HG03025 (cell line): ENCODE measurements around the gene PLB1.

Experiments
- ATAC-seq: cut with Tn5 transposase; IDR thresholded peaks from one replicate; pipeline ENCODE4 v1.9.1; 2021; ENCODE audit warnings: mild to moderate bottlenecking, moderate library complexity; ENCODE audit not compliant: unreplicated experiment, low FRiP score

The PLB1 gene

GRCh38 chr2:28604284-28604843, 108.5 kb downstream of the PLB1 start:
- ATAC-seq, result no peak

DNA sequence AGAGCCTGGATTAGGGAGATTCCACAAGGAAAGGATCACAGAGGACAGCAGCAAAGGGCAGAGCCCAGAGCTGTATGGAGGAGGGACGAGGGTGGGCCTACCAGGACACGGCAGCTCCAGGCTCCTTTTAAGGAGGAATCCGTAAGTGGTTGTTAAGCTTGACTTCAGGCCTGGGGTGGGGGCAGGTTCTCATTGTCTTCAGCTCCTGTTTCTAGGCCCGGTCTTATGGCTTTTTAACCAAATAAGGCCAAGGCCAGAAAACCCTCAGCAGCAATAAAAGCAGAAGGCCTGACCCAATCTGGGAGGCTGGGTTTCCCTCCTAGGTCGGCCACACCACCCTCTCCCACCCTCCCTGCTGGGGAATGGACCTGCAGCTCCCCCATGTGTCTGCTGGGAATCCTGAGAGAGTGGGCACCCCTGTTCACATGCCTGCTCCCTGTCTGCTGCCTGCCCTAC, 111.2 kb downstream of the PLB1 start:
- no peak for ATAC-seq

DNA sequence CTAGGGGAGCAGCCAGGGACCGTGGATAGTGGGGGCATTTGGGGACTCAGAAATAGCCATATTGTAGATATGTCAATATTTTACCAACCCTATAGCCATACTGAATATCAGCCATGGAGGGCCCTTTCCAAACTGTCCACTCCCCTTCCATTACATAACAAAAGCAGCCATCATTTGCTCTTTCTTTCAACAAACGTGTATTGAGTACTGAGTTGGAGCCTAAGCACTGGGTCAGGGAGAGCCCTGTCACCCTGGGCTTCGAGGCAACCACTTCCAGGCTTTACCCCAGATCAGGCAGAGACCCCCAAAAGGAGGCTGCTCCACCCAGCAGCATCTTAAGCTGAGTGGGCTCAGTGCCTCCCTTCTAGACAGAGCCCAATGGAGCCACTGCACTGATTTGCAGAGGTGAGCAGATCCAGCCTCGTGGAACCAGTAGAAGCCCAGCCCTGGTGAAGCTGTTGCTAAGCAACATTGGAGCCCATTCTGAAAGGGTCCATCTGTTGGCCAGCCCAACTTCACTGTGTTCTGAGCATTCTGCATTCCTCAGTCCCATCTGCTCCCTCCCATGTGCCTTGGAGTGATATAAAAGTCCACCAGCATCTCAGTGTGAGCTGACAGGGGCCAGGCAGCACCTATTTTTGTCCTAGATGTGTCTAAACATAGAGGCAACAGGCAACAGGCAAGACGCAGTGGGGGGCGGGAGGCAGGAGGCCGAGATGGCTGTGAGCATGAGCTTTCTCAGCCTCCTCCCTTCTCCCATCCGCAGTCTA, 112.1 kb downstream of the PLB1 start:
- ATAC-seq, result no peak

GRCh38 chr2:28608500-28609424, 112.9 kb downstream of the PLB1 start:
- ATAC-seq, result no peak

- ATAC-seq, result no peak
These were observed 114.8 kb downstream of the PLB1 start for GRCh38 chr2:28610583-28611201.

DNA sequence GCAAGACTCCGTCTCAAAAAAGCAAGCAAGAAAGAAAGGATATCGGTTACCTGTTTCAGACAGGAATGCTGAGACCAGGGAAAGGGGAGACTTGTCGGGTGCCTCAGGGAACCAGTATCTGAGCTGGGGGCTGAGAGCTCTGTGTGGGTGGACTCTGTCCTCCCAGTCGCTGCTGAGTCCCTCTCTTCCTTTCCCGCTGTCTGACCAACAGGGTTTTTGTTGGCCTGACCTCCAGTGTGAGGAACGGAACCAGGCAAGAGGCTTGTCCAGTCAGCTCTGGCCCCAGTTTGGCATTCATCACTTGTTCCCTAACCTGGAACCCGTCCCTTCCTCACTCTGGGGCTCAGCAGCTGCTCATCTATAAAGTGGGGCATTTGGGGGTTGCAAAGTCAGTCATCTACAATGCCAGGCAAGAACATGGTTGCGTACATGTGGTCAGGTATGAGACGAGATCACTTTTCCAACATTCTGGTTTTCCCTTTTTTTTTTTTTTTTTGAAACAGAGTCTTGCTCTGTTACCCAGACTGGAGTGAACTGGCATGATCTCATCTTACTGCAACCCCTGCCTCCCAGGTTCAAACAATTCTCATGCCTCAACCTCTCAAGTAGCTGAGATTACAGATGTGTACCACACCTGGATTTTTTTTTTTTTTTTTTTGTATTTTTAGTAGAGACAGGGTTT, 116.4 kb downstream of the PLB1 start:
- no peak for ATAC-seq

- ATAC-seq, result no peak
These were observed 117.3 kb downstream of the PLB1 start for GRCh38 chr2:28613186-28613585.

DNA sequence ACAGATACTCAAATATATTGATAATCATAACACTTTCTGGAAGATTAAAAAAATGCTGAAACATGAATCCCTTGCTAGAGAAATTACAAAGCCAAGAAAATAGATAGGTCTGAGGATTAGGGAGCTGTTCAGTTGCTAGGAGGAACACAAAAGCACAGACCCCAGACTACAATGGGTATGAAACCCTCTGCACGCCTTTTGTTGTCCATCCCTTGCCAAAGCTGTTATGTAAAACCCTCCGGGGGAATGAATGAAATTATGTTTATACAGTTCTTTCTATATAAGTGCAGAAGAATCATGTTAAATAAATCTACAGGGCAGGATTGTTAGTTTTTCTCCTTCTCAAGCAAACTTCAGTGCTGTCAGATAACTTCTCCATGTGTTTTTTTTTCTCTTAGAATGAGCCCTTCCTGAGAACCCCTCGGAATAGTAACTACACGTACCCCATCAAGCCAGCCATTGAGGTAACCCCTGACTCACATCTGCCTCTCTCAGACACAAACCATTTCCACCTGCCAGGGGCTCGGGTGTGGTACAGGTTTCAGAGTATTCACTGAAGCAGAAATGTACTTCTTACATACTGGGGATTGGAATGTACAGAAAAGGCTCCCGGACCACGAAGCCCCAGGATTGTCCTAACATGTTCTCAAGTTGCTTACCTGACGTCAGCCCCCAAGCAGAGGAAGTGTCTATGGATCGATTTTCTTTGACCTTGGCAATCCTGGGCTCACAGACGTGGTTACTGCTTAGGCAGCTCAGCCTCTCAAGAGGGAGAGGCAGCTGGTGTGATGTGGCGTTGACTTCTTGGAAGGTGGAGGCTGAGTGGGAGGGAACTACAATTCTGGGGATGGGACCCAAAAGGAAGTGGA, 118.0 kb downstream of the PLB1 start:
- ATAC-seq, result no peak

DNA sequence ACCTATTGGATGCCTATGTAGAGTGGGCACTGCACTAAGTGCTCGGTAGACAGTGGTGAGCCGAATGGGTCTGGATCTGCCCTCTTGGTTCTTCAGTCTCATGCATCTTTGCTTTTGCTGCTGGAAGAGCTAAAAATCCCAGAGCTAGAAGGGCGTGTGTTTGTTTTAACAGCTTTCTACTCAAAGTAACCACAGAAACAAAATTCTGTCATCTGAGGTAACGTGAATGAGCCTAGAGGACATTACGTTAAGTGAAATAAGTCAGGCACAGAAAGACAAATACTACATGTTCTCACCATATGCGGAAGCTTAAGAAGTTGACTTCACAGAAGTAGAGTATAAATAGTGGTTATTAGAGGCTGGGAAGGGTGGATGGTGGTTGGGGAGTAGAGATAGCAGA, 119.8 kb downstream of the PLB1 start:
- no peak for ATAC-seq

GRCh38 chr2:28616396-28616999, 120.6 kb downstream of the PLB1 start:
- ATAC-seq, result no peak

GRCh38 chr2:28617502-28618184, 121.8 kb downstream of the PLB1 start:
- ATAC-seq, result no peak

DNA sequence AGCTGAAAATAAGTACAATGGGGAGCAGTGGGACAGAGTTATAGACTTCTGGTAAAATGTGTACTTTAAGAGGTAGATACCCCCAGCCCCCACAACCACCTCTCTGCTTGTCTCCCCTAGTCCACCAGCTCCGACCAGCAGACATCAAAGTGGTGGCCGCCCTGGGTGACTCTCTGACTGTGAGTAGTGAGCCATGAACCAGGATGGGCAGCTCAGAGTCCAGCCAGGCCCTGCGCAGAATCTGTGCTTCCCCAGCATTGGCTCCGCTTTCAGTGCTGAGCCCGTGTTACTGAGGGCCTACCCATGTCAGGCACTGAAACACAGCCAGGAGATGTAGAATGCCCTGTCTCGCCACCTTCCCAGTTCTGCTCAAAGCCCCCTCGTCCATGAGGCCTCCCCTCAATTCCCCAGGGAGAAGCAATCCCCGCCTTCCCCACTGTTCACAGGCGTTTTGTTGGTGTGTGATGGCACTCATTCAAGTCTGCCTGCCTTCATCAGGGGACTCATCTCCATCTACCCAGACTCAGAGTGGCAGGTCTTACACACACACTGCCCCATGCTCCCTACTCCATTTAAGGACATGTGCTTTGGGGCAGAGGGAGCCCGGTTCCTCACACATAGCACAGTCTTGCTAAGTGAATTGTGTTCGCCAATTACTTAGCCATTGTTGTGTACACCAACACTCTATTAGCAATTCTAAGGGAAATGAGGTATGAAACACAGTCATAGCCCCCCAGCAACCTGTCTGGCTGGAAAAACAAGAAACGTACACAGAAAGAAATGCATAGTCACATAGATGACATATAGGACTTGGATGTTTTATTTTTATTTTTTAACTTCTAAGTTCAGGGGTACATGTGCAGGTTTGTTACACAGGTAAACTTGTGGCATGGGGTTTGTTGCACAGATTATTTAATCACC, 122.6 kb downstream of the PLB1 start:
- no peak for ATAC-seq

DNA sequence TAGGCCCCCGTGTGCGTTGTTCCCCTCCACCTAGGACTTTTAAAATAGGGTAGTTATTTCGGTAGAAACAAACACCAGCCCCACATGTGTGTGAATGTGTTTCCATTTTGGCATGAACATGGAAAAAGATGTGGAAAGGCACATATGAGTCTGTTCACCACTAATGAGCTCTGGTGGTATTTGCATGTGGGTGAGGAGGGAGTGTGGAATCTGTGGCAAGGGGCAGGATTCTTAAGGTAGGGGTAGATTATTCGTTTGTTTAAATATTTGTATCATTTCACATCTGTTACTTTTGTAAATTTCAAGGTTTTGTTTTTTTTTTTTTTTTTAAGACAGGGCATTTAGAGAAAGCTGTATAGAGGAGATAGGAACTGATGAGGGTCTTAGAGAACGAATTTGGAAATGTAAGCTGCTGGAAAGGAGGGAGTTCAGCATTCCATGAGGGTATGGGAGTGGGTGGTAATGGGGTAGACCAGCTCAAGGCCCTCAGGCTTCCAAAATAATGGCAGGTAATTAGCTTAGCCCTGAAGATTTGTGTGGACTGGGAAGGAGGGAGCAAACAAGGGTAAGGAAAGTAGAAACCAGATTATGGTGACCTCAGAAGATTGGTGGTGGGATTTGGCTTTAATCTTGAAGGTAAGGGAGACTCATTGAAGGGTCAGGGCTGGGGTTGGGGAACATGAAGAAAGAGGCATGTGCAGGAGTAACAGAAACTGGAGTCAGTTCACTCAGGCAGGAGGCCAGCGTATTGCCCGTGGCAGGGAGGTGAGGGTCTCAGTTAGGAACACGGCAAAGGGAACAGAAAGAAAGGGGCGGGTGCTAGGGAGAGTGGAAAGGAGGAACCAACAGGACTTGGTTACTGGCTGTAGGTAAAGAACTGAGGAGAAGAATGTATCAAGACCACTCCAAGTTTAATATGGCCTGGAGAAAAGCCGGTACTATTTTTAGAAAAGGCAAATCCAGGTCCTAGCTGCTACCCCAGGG, 123.6 kb downstream of the PLB1 start:
- ATAC-seq, result no peak

GRCh38 chr2:28620291-28620793, 124.5 kb downstream of the PLB1 start:
- no peak for ATAC-seq

DNA sequence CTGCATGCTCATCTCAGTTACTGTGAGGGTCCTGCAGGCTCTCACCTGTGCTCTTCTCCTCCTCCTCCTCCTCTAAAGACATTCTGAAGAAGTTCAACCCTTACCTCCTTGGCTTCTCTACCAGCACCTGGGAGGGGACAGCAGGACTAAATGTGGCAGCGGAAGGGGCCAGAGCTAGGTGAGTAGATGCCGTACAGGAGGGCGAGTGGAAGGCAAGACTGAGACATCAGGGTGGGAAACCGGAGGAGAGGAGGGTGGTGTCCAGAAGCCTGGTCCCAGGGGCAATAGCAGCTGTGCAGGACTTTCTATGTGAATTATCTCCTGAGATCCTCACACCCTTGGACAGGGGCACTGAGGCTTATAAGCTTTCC, 124.9 kb downstream of the PLB1 start:
- ATAC-seq, result no peak
